Measurements from ENCODE around the gene FLT3. TPM values are rescaled to one million over a fixed set of nuclear protein-coding genes. Genes with fewer than 3 reads are reported as not detected.

Gene FLT3
- total and polyA plus RNA-seq, 7 donors: 0.23 to 3.5 (median 2.0) TPM; not detected in 1

- H3K27me3 ChIP-seq: no peaks in the 10 kb centered on the region
- no peaks in the 10 kb centered on the region for H3K4me1 ChIP-seq
- no peak for DNase-seq
- TF ChIP-seq CTCF (IDR thresholded peaks at IDR 0.05) (no peak), POLR2A (IDR thresholded peaks at IDR 0.05) (no peak), POLR2AphosphoS5 (IDR thresholded peaks at IDR 0.05) (no peak), EP300 (IDR thresholded peaks at IDR 0.05) (no peak)
- H3K27ac ChIP-seq: no peak overlapping the region
- intact Hi-C loops (cut with DNase I): no loop called here
- no peaks in the 10 kb centered on the region for H3K9me3 ChIP-seq
- no peak overlapping the region for H3K4me3 ChIP-seq
- H3K36me3 ChIP-seq: no peaks in the 10 kb centered on the region
These were observed 47.4 kb downstream of the FLT3 start for GRCh38 chr13:28052945-28053344.

DNA sequence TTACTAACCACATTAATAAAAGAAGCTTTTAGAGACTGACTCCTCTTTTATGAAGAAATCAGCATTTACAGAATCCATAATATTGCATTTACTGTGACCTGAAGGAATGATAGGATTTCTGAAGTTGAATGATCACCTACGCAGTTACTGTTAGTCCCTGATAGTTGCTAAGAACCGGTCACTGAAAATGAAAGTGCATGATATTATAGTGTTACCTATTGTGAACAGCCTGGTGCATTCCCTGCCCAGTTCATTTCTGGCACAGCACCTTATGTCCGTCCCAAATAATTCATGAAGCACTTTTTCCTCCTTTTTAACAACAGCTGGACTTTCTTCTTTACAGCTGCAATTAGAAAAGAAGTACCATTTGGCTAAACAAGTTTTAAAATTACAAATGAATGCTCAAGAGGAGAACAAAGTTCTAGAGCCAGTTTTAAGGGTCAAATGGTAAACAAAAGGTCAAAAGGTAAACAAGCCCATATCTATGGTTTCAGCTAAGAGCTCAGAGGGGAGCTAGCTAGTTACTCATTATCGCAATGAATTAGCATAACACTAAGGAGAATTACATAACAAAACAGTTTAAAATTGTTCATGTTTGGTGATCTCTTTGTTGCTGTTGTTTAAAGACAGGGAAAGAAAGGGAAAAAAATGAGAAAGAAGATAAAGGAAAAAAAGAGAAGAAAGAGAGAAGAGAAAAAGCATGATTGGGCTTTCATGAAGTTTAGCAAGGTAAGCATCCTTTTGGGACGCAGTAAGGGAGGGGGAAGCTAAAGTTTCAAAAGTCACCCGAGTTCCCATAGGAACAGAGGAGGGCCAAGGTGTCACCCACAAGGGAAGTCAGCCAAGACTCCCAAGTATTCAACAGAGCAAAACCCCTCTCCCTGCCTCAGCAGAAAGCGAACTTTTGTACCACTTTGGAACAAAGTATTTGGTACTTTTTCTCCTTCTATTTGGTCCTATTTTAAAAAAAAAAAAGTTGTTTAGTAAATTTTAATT lies 50.2 kb downstream of the FLT3 start:
- Histone ChIP-seq H3K4me3 (no peak overlapping the region), H3K4me1 (no peaks in the 10 kb centered on the region), H3K9me3 (no peaks in the 10 kb centered on the region), H3K27ac (no peak overlapping the region), H3K27me3 (peaks cover 0 to 6% (median 0%) of the 10 kb centered on the region in 3 donors), H3K36me3 (no peaks in the 10 kb centered on the region)
- WGBS, 2 donors: 29 to 55% methylated on average over 7 of the region's 7 CpGs
- no peak for TF ChIP-seq CTCF (IDR thresholded peaks at IDR 0.05)
- no peak for TF ChIP-seq POLR2AphosphoS5 (IDR thresholded peaks at IDR 0.05)
- no peak for TF ChIP-seq POLR2A (IDR thresholded peaks at IDR 0.05)
- no peak for TF ChIP-seq EP300 (IDR thresholded peaks at IDR 0.05)
- DNase-seq: no peak
- intact Hi-C loops (cut with DNase I): no loop called here

DNA sequence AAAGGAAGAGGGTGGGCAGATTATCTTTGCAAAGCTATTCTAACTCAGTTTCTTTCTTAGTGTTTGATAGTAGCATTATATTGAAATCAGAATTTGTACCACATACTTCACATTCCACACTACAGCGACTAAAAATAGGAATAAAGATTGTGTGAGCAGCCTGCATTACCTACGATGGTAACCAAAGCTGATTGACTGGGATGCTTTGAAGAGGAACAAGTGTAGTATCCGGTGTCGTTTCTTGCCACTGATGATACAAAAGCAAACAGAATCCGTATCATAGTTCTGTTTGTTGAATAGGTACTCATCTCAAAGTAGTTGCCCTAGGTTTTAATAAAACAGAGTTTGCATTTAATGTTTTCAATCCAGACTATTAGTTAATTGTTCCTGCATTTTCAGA lies 51.2 kb downstream of the FLT3 start:
- H3K4me1 ChIP-seq: no peaks in the 10 kb centered on the region
- H3K9me3 ChIP-seq: no peaks in the 10 kb centered on the region
- peaks cover 0 to 8% (median 0%) of the 10 kb centered on the region in 3 donors for H3K27me3 ChIP-seq
- no peaks in the 10 kb centered on the region for H3K36me3 ChIP-seq
- 56 to 62% methylated on average over 5 of the region's 5 CpGs for WGBS, 2 donors
- intact Hi-C loops (cut with DNase I): no loop called here
- no peak overlapping the region for H3K4me3 ChIP-seq
- no peak for TF ChIP-seq POLR2A (IDR thresholded peaks at IDR 0.05)
- TF ChIP-seq EP300 (IDR thresholded peaks at IDR 0.05): no peak
- TF ChIP-seq CTCF (IDR thresholded peaks at IDR 0.05): no peak
- TF ChIP-seq POLR2AphosphoS5 (IDR thresholded peaks at IDR 0.05): no peak
- H3K27ac ChIP-seq: no peak overlapping the region
- DNase-seq: no peak

DNA sequence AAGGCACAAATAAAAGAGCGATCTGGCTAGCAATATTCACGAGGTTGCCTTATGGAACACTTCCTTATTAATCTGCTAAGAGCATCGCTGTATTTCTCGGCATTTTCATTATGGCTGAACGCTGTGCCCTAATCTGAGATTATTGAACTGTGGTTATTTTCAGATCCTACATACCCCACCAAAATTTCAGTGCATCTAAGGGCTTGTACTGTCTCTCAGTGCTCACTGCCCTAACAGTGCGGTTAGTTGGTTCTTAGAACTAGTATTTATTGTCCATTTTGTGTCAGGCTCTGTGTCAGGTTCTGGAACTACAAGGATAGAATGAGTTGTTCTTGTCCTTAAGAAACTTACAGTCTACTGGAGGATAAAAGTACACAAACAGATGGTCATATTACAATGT lies 51.6 kb downstream of the FLT3 start:
- TF ChIP-seq EP300 (IDR thresholded peaks at IDR 0.05) (no peak), POLR2AphosphoS5 (IDR thresholded peaks at IDR 0.05) (no peak), POLR2A (IDR thresholded peaks at IDR 0.05) (no peak), CTCF (IDR thresholded peaks at IDR 0.05) (no peak)
- WGBS, 2 donors: 69 to 70% methylated on average over 6 of the region's 6 CpGs
- H3K27ac ChIP-seq: no peak overlapping the region
- H3K4me1 ChIP-seq: no peaks in the 10 kb centered on the region
- intact Hi-C loops (cut with DNase I): no loop called here
- no peaks in the 10 kb centered on the region for H3K36me3 ChIP-seq
- H3K4me3 ChIP-seq: no peak overlapping the region
- DNase-seq: no peak
- H3K9me3 ChIP-seq: no peaks in the 10 kb centered on the region
- peaks cover 0 to 11% (median 0%) of the 10 kb centered on the region in 3 donors for H3K27me3 ChIP-seq

All from sigmoid colon (tissue), 7 donors.